DND-41 (cell line): ENCODE results near the gene PLXNA4.

Source experiments
- ATAC-seq: fragments of 200-7000 bp; cut with Tn5 transposase; 3 replicates; pipeline ENCODE4 v1.9.1; 2021; ENCODE audit warnings: low read depth; ENCODE audit not compliant: insufficient read depth
- DNase-seq: peaks from one replicate; pipeline ENCODE4 v3.0.0-alpha.2; 2020
- H2AFZ ChIP-seq: 2 replicates; pipeline ENCODE4 v1.6.0; 2012; ENCODE audit warnings: low read depth, low read length
- H3K27ac ChIP-seq: 2 replicates; pipeline ENCODE4 v1.5.1; 2012; ENCODE audit warnings: low read length, inconsistent platforms
- H3K27me3 ChIP-seq: fragments of 200-600 bp; sonication (generic); 2 replicates; pipeline ENCODE4 v1.6.0; 2012; ENCODE audit warnings: low read length, mild to moderate bottlenecking, inconsistent platforms; ENCODE audit not compliant: insufficient read depth, poor library complexity
- H3K36me3 ChIP-seq: 2 replicates; pipeline ENCODE4 v1.5.1; 2012; ENCODE audit warnings: low read length, inconsistent platforms; ENCODE audit not compliant: insufficient read depth
- H3K4me1 ChIP-seq: 2 replicates; pipeline ENCODE4 v1.5.1; 2012; ENCODE audit warnings: mild to moderate bottlenecking, low read length; ENCODE audit not compliant: insufficient read depth
- H3K4me2 ChIP-seq: 2 replicates; pipeline ENCODE4 v1.6.0; 2012; ENCODE audit warnings: mild to moderate bottlenecking, moderate library complexity, low read length, inconsistent platforms; ENCODE audit not compliant: insufficient read depth
- H3K4me3 ChIP-seq, 2 experiments: fragments of 200-600 bp in 1 of 2; shearing (Covaris generic) in 1 of 2; 2 replicates each; pipeline ENCODE4 v1.5.1; 2012 to 2016; ENCODE audit warnings: inconsistent platforms in 2 of 2, low read length in 2 of 2, mild to moderate bottlenecking in 2 of 2, low read depth in 1 of 2, moderate library complexity in 1 of 2
- H3K79me2 ChIP-seq: 2 replicates; pipeline ENCODE4 v1.6.0; 2012; ENCODE audit warnings: low read length, inconsistent platforms; ENCODE audit not compliant: insufficient read depth
- H3K9ac ChIP-seq: 2 replicates; pipeline ENCODE4 v1.6.0; 2012; ENCODE audit warnings: low read depth, mild to moderate bottlenecking, inconsistent platforms, low read length, moderate library complexity
- H3K9me3 ChIP-seq: 2 replicates; pipeline ENCODE4 v1.5.1; 2012; ENCODE audit warnings: low read length, moderate library complexity, mild to moderate bottlenecking, inconsistent platforms; ENCODE audit not compliant: insufficient read depth, severe bottlenecking
- H4K20me1 ChIP-seq: 2 replicates; pipeline ENCODE4 v1.6.0; 2012; ENCODE audit warnings: low read length; ENCODE audit not compliant: insufficient read depth
- CTCF ChIP-seq: IDR thresholded peaks from 2 replicates; pipeline ENCODE4 v1.5.1; 2012; ENCODE audit warnings: borderline replicate concordance, low read length, moderate library complexity, mild to moderate bottlenecking; ENCODE audit not compliant: poor library complexity, severe bottlenecking; ENCODE audit errors: extremely low read depth
- EZH2 ChIP-seq: IDR thresholded peaks from 3 replicates; pipeline ENCODE4 v1.6.1; 2012; ENCODE audit warnings: borderline replicate concordance, low read depth, mild to moderate bottlenecking, moderate library complexity, low read length, inconsistent platforms; ENCODE audit not compliant: severe bottlenecking

Gene PLXNA4

GRCh38 chr7:132424277-132424676 lies 152.0 kb downstream of the PLXNA4 start:
- TF ChIP-seq EZH2 (no peak), CTCF (no peak)
- H3K9ac ChIP-seq, result no peak overlapping the region
- DNase-seq (no peak), ATAC-seq (no peak)
- H3K4me3 ChIP-seq, result no peak overlapping the region
- H3K9me3 ChIP-seq, result no peaks in the 10 kb centered on the region
- no peaks in the 10 kb centered on the region for H3K36me3 ChIP-seq
- H4K20me1 ChIP-seq, result no peaks in the 10 kb centered on the region
- H3K4me1 ChIP-seq, result no peaks in the 10 kb centered on the region
- H2AFZ ChIP-seq, result no peak overlapping the region
- no peaks in the 10 kb centered on the region for H3K27me3 ChIP-seq
- no peak overlapping the region for H3K4me2 ChIP-seq
- H3K27ac ChIP-seq, result no peak overlapping the region
- no peaks in the 10 kb centered on the region for H3K79me2 ChIP-seq

GRCh38 chr7:132423594-132424200 lies 152.6 kb downstream of the PLXNA4 start:
- no peaks in the 10 kb centered on the region for H3K79me2 ChIP-seq
- no peaks in the 10 kb centered on the region for H4K20me1 ChIP-seq
- H3K36me3 ChIP-seq, result no peaks in the 10 kb centered on the region
- no peak overlapping the region for H3K9ac ChIP-seq
- H3K4me2 ChIP-seq, result no peak overlapping the region
- no peak for DNase-seq
- no peak overlapping the region for H3K4me3 ChIP-seq
- TF ChIP-seq CTCF (no peak), EZH2 (no peak)
- ATAC-seq, result no peak
- H2AFZ ChIP-seq, result no peak overlapping the region
- H3K4me1 ChIP-seq, result no peaks in the 10 kb centered on the region
- H3K27ac ChIP-seq, result no peak overlapping the region
- H3K9me3 ChIP-seq, result no peaks in the 10 kb centered on the region
- H3K27me3 ChIP-seq, result no peaks in the 10 kb centered on the region

- Histone ChIP-seq H4K20me1 (no peaks in the 10 kb centered on the region), H3K27ac (no peak overlapping the region), H3K9me3 (no peaks in the 10 kb centered on the region), H3K4me1 (no peaks in the 10 kb centered on the region), H2AFZ (no peak overlapping the region), H3K4me3 (no peak overlapping the region), H3K4me2 (no peak overlapping the region), H3K9ac (no peak overlapping the region), H3K36me3 (no peaks in the 10 kb centered on the region), H3K27me3 (no peaks in the 10 kb centered on the region), H3K79me2 (no peaks in the 10 kb centered on the region)
- DNase-seq (no peak), ATAC-seq (no peak)
- no peak for TF ChIP-seq CTCF
- no peak for TF ChIP-seq EZH2
These were observed 153.7 kb downstream of the PLXNA4 start for GRCh38 chr7:132422502-132423111.
